H1 (cell line): ENCODE results near the gene CMTM5. TPM values are rescaled to one million over a fixed set of nuclear protein-coding genes. Genes with fewer than 3 reads are reported as not detected.

ENCODE experiments used
- CTCF ChIA-PET: fragments of 300-600 bp; sonication (Branson Sonifier 250); formaldehyde crosslinking; loops from one replicate; lab custom pipeline; 2021; ENCODE audit not compliant: partially characterized antibody; lab: Charles Lee
- POLR2A ChIA-PET: fragments of 300-600 bp; sonication (Branson Sonifier 250); formaldehyde crosslinking; loops from one replicate; lab custom pipeline; 2021; ENCODE audit warnings: inconsistent platforms; ENCODE audit not compliant: partially characterized antibody; lab: Charles Lee
- DNase-seq, 2 experiments: peaks; one replicate each; pipeline versions ENCODE4 v3.0.0 to v3.0.0-alpha.2; 2010 to 2022; ENCODE audit warnings: low spot score in 2 of 2, low read depth in 1 of 2, mixed read lengths in 1 of 2
- FAIRE-seq: peaks from 2 replicates; lab custom pipeline; 2011; peaks lifted over from hg19 to GRCh38; lab: Jason Lieb, UNC
- H2AFZ ChIP-seq: 2 replicates; pipeline ENCODE4 v1.8.1; 2012; ENCODE audit warnings: low read length, inconsistent platforms
- H2AK5ac ChIP-seq: 2 replicates; pipeline ENCODE4 v1.6.1; 2013; ENCODE audit warnings: low read depth, low read length
- H2BK120ac ChIP-seq: replicated peaks from 2 replicates; pipeline ENCODE3; 2013; ENCODE audit warnings: low read depth, low read length, inconsistent platforms
- H2BK12ac ChIP-seq: 2 replicates; pipeline ENCODE4 v1.6.1; 2013; ENCODE audit warnings: low read depth, low read length
- H2BK15ac ChIP-seq: 2 replicates; pipeline ENCODE4 v1.6.1; 2013; ENCODE audit warnings: low read length
- H2BK20ac ChIP-seq: 2 replicates; pipeline ENCODE4 v1.6.1; 2013; ENCODE audit warnings: low read length
- H2BK5ac ChIP-seq: 2 replicates; pipeline ENCODE4 v1.6.1; 2013; ENCODE audit warnings: low read depth, low read length
- H3K14ac ChIP-seq: 2 replicates; pipeline ENCODE4 v1.6.1; 2013; ENCODE audit warnings: inconsistent platforms; ENCODE audit not compliant: insufficient read length
- H3K18ac ChIP-seq: 2 replicates; pipeline ENCODE4 v1.6.1; 2013; ENCODE audit warnings: low read length; ENCODE audit errors: extremely low read depth
- H3K23ac ChIP-seq: 2 replicates; pipeline ENCODE4 v1.6.1; 2013; ENCODE audit warnings: inconsistent platforms; ENCODE audit not compliant: insufficient read length
- H3K23me2 ChIP-seq: 2 replicates; pipeline ENCODE4 v1.6.1; 2013; ENCODE audit warnings: low read depth, low read length
- H3K27ac ChIP-seq: 2 replicates; pipeline ENCODE4 v1.6.1; 2011; ENCODE audit warnings: low read depth, low read length, inconsistent platforms
- H3K27me3 ChIP-seq, 4 experiments: replicated peaks in 1 of 4; 1 replicate in 1 of 4; 2 replicates in 3 of 4; pipeline versions ENCODE4 v1.6.1 to v1.8.1; 2011 to 2013; ENCODE audit warnings: low read length in 3 of 4, mild to moderate bottlenecking in 3 of 4, inconsistent platforms in 2 of 4, mixed read lengths in 2 of 4, moderate library complexity in 1 of 4; ENCODE audit not compliant: control insufficient read depth in 3 of 4, insufficient read depth in 3 of 4; ENCODE audit errors: extremely low read depth in 1 of 4
- H3K36me3 ChIP-seq, 4 experiments: 2 replicates each; pipeline versions ENCODE4 v1.6.1 to v1.8.1; 2011 to 2013; ENCODE audit warnings: mild to moderate bottlenecking in 4 of 4, low read length in 3 of 4, moderate library complexity in 2 of 4, control low read depth in 1 of 4, inconsistent platforms in 1 of 4; ENCODE audit not compliant: insufficient read depth in 4 of 4, control insufficient read depth in 2 of 4
- H3K4ac ChIP-seq: replicated peaks from 2 replicates; pipeline ENCODE3; 2013; ENCODE audit warnings: low read length, low read depth, mixed read lengths, inconsistent platforms; ENCODE audit not compliant: insufficient read length
- H3K4me1 ChIP-seq, 4 experiments: replicated peaks in 1 of 4; 1 replicate in 1 of 4; 2 replicates in 3 of 4; pipeline versions ENCODE4 v1.6.1 to v1.8.1; 2011 to 2013; ENCODE audit warnings: low read length in 3 of 4, inconsistent platforms in 2 of 4, mixed read lengths in 1 of 4; ENCODE audit not compliant: insufficient read depth in 4 of 4, control insufficient read depth in 3 of 4
- H3K4me2 ChIP-seq, 2 experiments: 2 replicates each; pipeline versions ENCODE4 v1.6.1 to v1.8.1; 2011 to 2013; ENCODE audit warnings: low read depth in 2 of 2, low read length in 2 of 2, control low read depth in 1 of 2, inconsistent platforms in 1 of 2, mild to moderate bottlenecking in 1 of 2; ENCODE audit not compliant: insufficient read depth in 1 of 2
- H3K4me3 ChIP-seq, 4 experiments: fragments of 200-600, 300-600 bp in 1 of 4; sonication (generic), shearing (Covaris generic), sonication (Bioruptor Twin) in 1 of 4; 2 replicates each; pipeline versions ENCODE4 v1.5.1 to v1.8.1; 2011 to 2016; ENCODE audit warnings: low read length in 4 of 4, low read depth in 3 of 4, control low read depth in 2 of 4, inconsistent platforms in 2 of 4, mild to moderate bottlenecking in 2 of 4, mixed read lengths in 1 of 4, moderate library complexity in 1 of 4; ENCODE audit not compliant: insufficient read depth in 2 of 4; ENCODE audit errors: extremely low read depth in 1 of 4
- H3K56ac ChIP-seq: replicated peaks from 2 replicates; pipeline ENCODE3; 2013; ENCODE audit warnings: low read depth, mild to moderate bottlenecking, mixed read lengths, low read length, inconsistent platforms; ENCODE audit not compliant: insufficient read length
- H3K79me1 ChIP-seq: 2 replicates; pipeline ENCODE4 v1.6.1; 2013; ENCODE audit warnings: low read depth, low read length, control low read depth
- H3K79me2 ChIP-seq, 2 experiments: 2 replicates each; pipeline versions ENCODE4 v1.6.1 to v1.8.1; 2012 to 2013; ENCODE audit warnings: low read length in 2 of 2, mild to moderate bottlenecking in 2 of 2, inconsistent platforms in 1 of 2; ENCODE audit not compliant: insufficient read depth in 2 of 2, control insufficient read depth in 1 of 2
- H3K9ac ChIP-seq, 4 experiments: replicated peaks in 1 of 4; 1 replicate in 1 of 4; 2 replicates in 3 of 4; pipeline versions ENCODE4 v1.6.1 to v1.8.1; 2011 to 2013; ENCODE audit warnings: low read depth in 3 of 4, low read length in 3 of 4, control low read depth in 2 of 4, mild to moderate bottlenecking in 2 of 4, moderate library complexity in 2 of 4, inconsistent platforms in 1 of 4; ENCODE audit errors: extremely low read depth in 1 of 4
- H3K9me3 ChIP-seq, 2 experiments: 2 replicates each; pipeline versions ENCODE4 v1.6.1 to v1.8.1; 2012 to 2013; ENCODE audit warnings: mild to moderate bottlenecking in 2 of 2, moderate library complexity in 2 of 2, control low read depth in 1 of 2, inconsistent platforms in 1 of 2, low read depth in 1 of 2, low read length in 1 of 2, mixed read lengths in 1 of 2; ENCODE audit not compliant: insufficient read depth in 2 of 2
- H4K20me1 ChIP-seq, 2 experiments: replicated peaks in 1 of 2; 2 replicates each; pipeline versions ENCODE3 to v1.8.1; 2011 to 2013; ENCODE audit warnings: inconsistent platforms in 2 of 2, low read length in 2 of 2, mild to moderate bottlenecking in 1 of 2; ENCODE audit not compliant: insufficient read depth in 2 of 2, control insufficient read depth in 1 of 2
- H4K5ac ChIP-seq: 2 replicates; pipeline ENCODE4 v1.6.1; 2013; ENCODE audit warnings: low read length, low read depth, mixed read lengths, inconsistent platforms; ENCODE audit not compliant: insufficient read length
- H4K8ac ChIP-seq: 2 replicates; pipeline ENCODE4 v1.8.0; 2013; ENCODE audit warnings: mild to moderate bottlenecking, moderate library complexity, low read length, inconsistent platforms; ENCODE audit not compliant: insufficient read depth; ENCODE audit errors: extremely low read depth
- H4K91ac ChIP-seq: replicated peaks from 2 replicates; pipeline ENCODE3; 2013; ENCODE audit warnings: low read length, mixed read lengths, inconsistent platforms; ENCODE audit not compliant: insufficient read length
- JUND ChIP-seq: IDR thresholded peaks from 2 replicates; pipeline ENCODE4 v1.6.1; 2011; ENCODE audit warnings: mild to moderate bottlenecking, improper control_type of control experiment, low read length
- WGBS, 2 experiments: shearing (Covaris generic) in 1 of 2; methylation state at CpG; one replicate each; pipeline versions ENCODE4 v1.1.6 to v1.1.7; 2013 to 2015; ENCODE audit warnings: low lambda C conversion rate in 2 of 2, mixed read lengths in 2 of 2, inconsistent platforms in 1 of 2, low coverage in 1 of 2, missing lambda C conversion rate in 1 of 2; ENCODE audit not compliant: insufficient replicate concordance in 2 of 2, insufficient coverage in 1 of 2, insufficient read length in 1 of 2; ENCODE audit errors: extremely low coverage in 1 of 2, missing lambda C conversion rate in 1 of 2; 5-methylcytosine and 5-hydroxymethylcytosine counted together
- polyA plus RNA-seq, 7 experiments: library from polyadenylated mRNA; depleted of rRNA in 3 of 7; stranded (reverse) in 5 of 7; unstranded in 2 of 7; fragments of >200 nt in 5 of 7; fragments of 200-250 nt in 2 of 7; gene quantifications; 1 replicate in 5 of 7; 2 replicates in 1 of 7; 4 replicates in 1 of 7; pipeline versions ENCODE4 v1.2.1 to v1.2.3, GENCODE V29; 2011 to 2013; ENCODE audit warnings: missing spikeins in 2 of 7, mixed read lengths in 2 of 7
- total RNA-seq: library from RNA; stranded (reverse); fragmentation: NEBNext Ultra II Directional; extraction: Animal tissue kit (Norgen Biotek cat#: 25700); gene quantifications from 2 replicates; pipeline ENCODE4 v1.2.1, GENCODE V29; 2021

The CMTM5 gene
- total and polyA plus RNA-seq, 2 of the 8 experiments (the other 6 are each of a cell fraction or from before 2014, with no cell fraction given), result 2.1 TPM; not detected in 1

- Histone ChIP-seq H3K4me2 (no peak overlapping the region), H4K20me1 (peaks cover 8 to 12% of the 10 kb centered on the region in 2 experiments), H3K79me1 (no peaks in the 10 kb centered on the region), H2BK5ac (no peak overlapping the region), H2BK20ac (no peak overlapping the region), H3K14ac (no peak overlapping the region), H3K27me3 (peaks cover 0 to 3% (median 1%) of the 10 kb centered on the region in 4 experiments; a peak in 3 of 7 replicates), H2AFZ (no peak overlapping the region), H4K5ac (no peak overlapping the region), H3K9ac (no peak overlapping the region), H3K56ac (no peak overlapping the region), H3K27ac (no peak overlapping the region), H3K36me3 (peaks cover 0 to 22% (median 11%) of the 10 kb centered on the region in 4 experiments; a peak in 4 of 8 replicates), H4K8ac (no peak overlapping the region), H3K4me1 (peaks cover 0 to 11% (median 8%) of the 10 kb centered on the region in 4 experiments; a peak in 5 of 7 replicates), H3K4me3 (no peak overlapping the region), H3K9me3 (no peaks in the 10 kb centered on the region), H3K23ac (no peak overlapping the region), H3K18ac (no peak overlapping the region), H2BK12ac (no peak overlapping the region), H3K4ac (no peak overlapping the region), H2BK15ac (no peak overlapping the region), H3K23me2 (peaks cover 3% of the 10 kb centered on the region; the same call in 1 of the 2 replicates), H3K79me2 (no peaks in the 10 kb centered on the region), H2BK120ac (no peak overlapping the region), H2AK5ac (no peak overlapping the region), H4K91ac (no peak overlapping the region)
- no peak for TF ChIP-seq JUND
- WGBS, 2 experiments, result 90% methylated on average over 4 of the region's 11 CpGs; no CpG with 5 or more reads in 1 of the 2 experiments
- no peak for FAIRE-seq
- ChIA-PET CTCF (interaction anchor here (0.6 to 20.9 kb wide), 12 partner anchors 11 to 238 kb away, joined by 3 to 333 read pairs (median 8); partner anchors contain the start of genes CMTM5, IL25, MYH7 and NGDN), POLR2A (interaction anchor here (1.3 to 2.1 kb wide), 3 partner anchors 32 to 57 kb away, joined by 4 to 10 read pairs (median 5); partner anchors contain the start of genes PABPN1 and PPP1R3E)
- DNase-seq, result no peak
These were observed 17.6 kb upstream of the CMTM5 start for GRCh38 chr14:23359167-23359626.
